ENCODE measurements around the gene SMNDC1.

GRCh38 chr10:110304780-110305421 lies at the start of gene SMNDC1:
- TF ChIP-seq CTCF (IDR thresholded peaks at IDR 0.05) (no peak), POLR2A (IDR thresholded peaks at IDR 0.05) (peak; percentile 56), EP300 (IDR thresholded peaks at IDR 0.05) (peak; percentile 11)
